H7 (cell line): ENCODE measurements around the gene GAGE12G. TPM values are rescaled to one million over a fixed set of nuclear protein-coding genes. Genes with fewer than 3 reads are reported as not detected.
"Not testable (repeated sequence)": the region's sequence is repeated elsewhere in the genome, so short reads cannot be mapped to it uniquely, and the experiment has no call there.

Source experiments
- DNase-seq: peaks from one replicate; pipeline ENCODE4 v3.0.0; 2012
- H3K27me3 ChIP-seq: 2 replicates; pipeline ENCODE4 v1.6.0; 2011; ENCODE audit warnings: mild to moderate bottlenecking, low read length; ENCODE audit not compliant: control insufficient read depth, insufficient read depth
- H3K36me3 ChIP-seq: replicated peaks from 2 replicates; pipeline ENCODE4 v1.5.1; 2011; ENCODE audit warnings: low read length; ENCODE audit not compliant: control insufficient read depth, insufficient read depth
- H3K4me3 ChIP-seq: 2 replicates; pipeline ENCODE4 v1.5.1; 2011; ENCODE audit warnings: low read depth, mild to moderate bottlenecking, control low read depth, low read length, moderate library complexity; ENCODE audit not compliant: insufficient read depth
- total RNA-seq: library from RNA; depleted of rRNA; stranded (reverse); fragments of >200 nt; shearing (Covaris generic); gene quantifications from 2 replicates; pipeline ENCODE4 v1.2.3, GENCODE V29; 2014; rRNA removed

Gene GAGE12G
- total RNA-seq = not detected in 2 replicates

GRCh38 chrX:49570100-49570499 is at the start of gene GAGE12G:
GAGE12G (plus strand) TSS chrX:49570400; CDS start chrX:49571555, 1,155 bp downstream.
- not testable (repeated sequence) for DNase-seq, H3K27me3 ChIP-seq, H3K36me3 ChIP-seq, H3K4me3 ChIP-seq

- H3K27me3 ChIP-seq, H3K4me3 ChIP-seq, DNase-seq, H3K36me3 ChIP-seq: not testable (repeated sequence)
Observed at GRCh38 chrX:49531877-49532276, 38.3 kb upstream of the GAGE12G start, which contains the start of gene GAGE12C. GAGE12C (plus strand) TSS chrX:49532177; CDS start chrX:49533332, 1,155 bp downstream.

- H3K36me3 ChIP-seq, H3K27me3 ChIP-seq, DNase-seq, H3K4me3 ChIP-seq: not testable (repeated sequence)
Observed at GRCh38 chrX:49541433-49541832, 28.8 kb upstream of the GAGE12G start, which contains the start of gene GAGE12D. GAGE12D (plus strand) TSS chrX:49541733; CDS start chrX:49542888, 1,155 bp downstream.

GRCh38 chrX:49550989-49551388 is 19.2 kb upstream of the GAGE12G start, which contains the start of gene GAGE12E:
GAGE12E (plus strand) TSS chrX:49551289; CDS start chrX:49552444, 1,155 bp downstream.
- not testable (repeated sequence) for H3K4me3 ChIP-seq, DNase-seq, H3K36me3 ChIP-seq, H3K27me3 ChIP-seq

- DNase-seq, H3K36me3 ChIP-seq, H3K4me3 ChIP-seq, H3K27me3 ChIP-seq: not testable (repeated sequence)
Observed at GRCh38 chrX:49560542-49560941, 9.7 kb upstream of the GAGE12G start, which contains the start of gene GAGE12F. GAGE12F (plus strand) TSS chrX:49560842; CDS start chrX:49561997, 1,155 bp downstream.

- not testable (repeated sequence) for H3K36me3 ChIP-seq, DNase-seq, H3K4me3 ChIP-seq, H3K27me3 ChIP-seq
Observed at GRCh38 chrX:49568728-49569127, 1.5 kb upstream of the GAGE12G start.

- H3K4me3 ChIP-seq, H3K36me3 ChIP-seq, DNase-seq, H3K27me3 ChIP-seq: not testable (repeated sequence)
Observed at GRCh38 chrX:49569152-49569551, 1.0 kb upstream of the GAGE12G start.

GRCh38 chrX:49579649-49580048 is 9.4 kb downstream of the GAGE12G start, which contains the start of gene GAGE12H:
GAGE12H (plus strand) TSS chrX:49579949; CDS start chrX:49581104, 1,155 bp downstream.
- H3K36me3 ChIP-seq, H3K27me3 ChIP-seq, H3K4me3 ChIP-seq, DNase-seq: not testable (repeated sequence)

GRCh38 chrX:49589196-49589595 is 19.0 kb downstream of the GAGE12G start, which contains the start of gene GAGE2A:
GAGE2A (plus strand) TSS chrX:49589496; CDS start chrX:49590651, 1,155 bp downstream.
- not testable (repeated sequence) for DNase-seq, H3K27me3 ChIP-seq, H3K36me3 ChIP-seq, H3K4me3 ChIP-seq

- DNase-seq, H3K36me3 ChIP-seq, H3K27me3 ChIP-seq, H3K4me3 ChIP-seq: not testable (repeated sequence)
Observed at GRCh38 chrX:49589769-49590478, 19.7 kb downstream of the GAGE12G start.

- H3K27me3 ChIP-seq, H3K4me3 ChIP-seq, H3K36me3 ChIP-seq, DNase-seq: not testable (repeated sequence)
Observed at GRCh38 chrX:49590488-49590887, 20.3 kb downstream of the GAGE12G start.

GRCh38 chrX:49598720-49599119 is 28.5 kb downstream of the GAGE12G start, which contains the start of gene GAGE1:
GAGE1 (plus strand) TSS chrX:49599020; CDS start chrX:49600175, 1,155 bp downstream.
- H3K36me3 ChIP-seq, DNase-seq, H3K4me3 ChIP-seq, H3K27me3 ChIP-seq: not testable (repeated sequence)

- Histone ChIP-seq H3K27me3 (no peaks in the 10 kb centered on the region), H3K36me3 (no peaks in the 10 kb centered on the region), H3K4me3 (no peak overlapping the region)
- no peak for DNase-seq
Observed at GRCh38 chrX:49610718-49611310, 40.6 kb downstream of the GAGE12G start.

GRCh38 chrX:49618574-49618973 is 48.4 kb downstream of the GAGE12G start:
- H3K36me3 ChIP-seq = no peaks in the 10 kb centered on the region
- DNase-seq = no peak

More at GRCh38 chrX:49618574-49618973, 48.4 kb downstream of the GAGE12G start:
- Histone ChIP-seq H3K4me3 (no peak overlapping the region), H3K27me3 (no peaks in the 10 kb centered on the region)
